HepG2 (cell line): ENCODE data around the gene DLL3.

ENCODE experiments used
- CTCF ChIP-seq: sonication (generic); formaldehyde crosslinking; IDR thresholded peaks from 2 replicates; pipeline ENCODE4 v1.5.0; 2020; ENCODE audit warnings: mild to moderate bottlenecking, missing genetic modification reagents, moderate library complexity
- HDAC6 ChIP-seq: fragments of 200-600 bp; sonication (generic); IDR thresholded peaks from 2 replicates; pipeline ENCODE4 v1.7.0; 2017; ENCODE audit warnings: mild to moderate bottlenecking, antibody characterized with exemption, low read length, low read depth
- HNRNPL ChIP-seq: fragments of 200-400 bp; formaldehyde crosslinking; IDR thresholded peaks from 2 replicates; pipeline ENCODE4 v1.6.1; 2017; ENCODE audit warnings: mild to moderate bottlenecking, low read depth, low read length
- MAFK ChIP-seq, 2 experiments: IDR thresholded peaks in 1 of 2; conservative IDR thresholded peaks in 1 of 2; 2 replicates each; pipeline ENCODE4 v1.6.1; 2011; ENCODE audit warnings: improper control_type of control experiment in 2 of 2, low read length in 2 of 2
- MYC ChIP-seq: sonication (generic); formaldehyde crosslinking; IDR thresholded peaks from 2 replicates; pipeline ENCODE4 v1.9.0; 2021; ENCODE audit warnings: missing genetic modification reagents, borderline replicate concordance
- PPARG ChIP-seq: conservative IDR thresholded peaks from 2 replicates; pipeline ENCODE4 v1.6.1; 2016; ENCODE audit warnings: missing biosample characterization, missing genetic modification reagents
- SAFB2 ChIP-seq: sonication (generic); formaldehyde crosslinking; IDR thresholded peaks from 2 replicates; pipeline ENCODE4 v1.5.1; 2020; ENCODE audit warnings: missing genetic modification reagents, low read depth, mild to moderate bottlenecking, borderline replicate concordance
- SALL2 ChIP-seq: sonication (generic); formaldehyde crosslinking; IDR thresholded peaks from 2 replicates; pipeline ENCODE4 v1.8.1; 2023; ENCODE audit warnings: mild to moderate bottlenecking, missing genetic modification reagents, inconsistent platforms
- TARDBP ChIP-seq: sonication (generic); formaldehyde crosslinking; IDR thresholded peaks from 2 replicates; pipeline ENCODE4 v1.8.0; 2022; ENCODE audit warnings: mild to moderate bottlenecking, missing genetic modification reagents
- ZNF282 ChIP-seq: fragments of 450-650 bp; IDR thresholded peaks from 2 replicates; pipeline ENCODE4 v1.6.1; 2018; ENCODE audit not compliant: partially characterized antibody
- TF ChIP-seq, protein P1 (sequence below): IDR thresholded peaks from 2 replicates; pipeline ENCODE4 v1.6.1; 2012; ENCODE audit warnings: low read depth, low read length, improper control_type of control experiment

GRCh38 chr19:39531834-39532232 is 33.1 kb downstream of the DLL3 start:
- TF ChIP-seq HDAC6 (no peak), ZNF282 (no peak), PPARG (CRISPR knock-in tag) (no peak), TARDBP (CRISPR knock-in tag) (no peak), HNRNPL (no peak), SALL2 (CRISPR knock-in tag) (no peak), MYC (CRISPR knock-in tag) (no peak), MAFK (conservative IDR thresholded peaks at IDR 0.05 in 1 of 2, IDR thresholded peaks at IDR 0.05 in 1 of 2; ENCODE audit: low read length in 2 of 2) (no peak), CTCF (CRISPR knock-in tag) (no peak), SAFB2 (CRISPR knock-in tag) (no peak)
- TF ChIP-seq, protein P1, sequence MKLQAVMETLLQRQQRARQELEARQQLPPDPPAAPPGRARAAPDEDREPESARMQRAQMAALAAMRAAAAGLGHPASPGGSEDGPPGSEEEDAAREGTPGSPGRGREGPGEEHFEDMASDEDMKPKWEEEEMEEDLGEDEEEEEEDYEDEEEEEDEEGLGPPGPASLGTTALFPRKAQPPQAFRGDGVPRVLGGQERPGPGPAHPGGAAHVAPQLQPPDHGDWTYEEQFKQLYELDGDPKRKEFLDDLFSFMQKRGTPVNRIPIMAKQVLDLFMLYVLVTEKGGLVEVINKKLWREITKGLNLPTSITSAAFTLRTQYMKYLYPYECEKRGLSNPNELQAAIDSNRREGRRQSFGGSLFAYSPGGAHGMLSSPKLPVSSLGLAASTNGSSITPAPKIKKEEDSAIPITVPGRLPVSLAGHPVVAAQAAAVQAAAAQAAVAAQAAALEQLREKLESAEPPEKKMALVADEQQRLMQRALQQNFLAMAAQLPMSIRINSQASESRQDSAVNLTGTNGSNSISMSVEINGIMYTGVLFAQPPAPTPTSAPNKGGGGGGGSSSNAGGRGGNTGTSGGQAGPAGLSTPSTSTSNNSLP: no peak
